ENCODE results near the gene PSMB8.

Gene PSMB8

DNA sequence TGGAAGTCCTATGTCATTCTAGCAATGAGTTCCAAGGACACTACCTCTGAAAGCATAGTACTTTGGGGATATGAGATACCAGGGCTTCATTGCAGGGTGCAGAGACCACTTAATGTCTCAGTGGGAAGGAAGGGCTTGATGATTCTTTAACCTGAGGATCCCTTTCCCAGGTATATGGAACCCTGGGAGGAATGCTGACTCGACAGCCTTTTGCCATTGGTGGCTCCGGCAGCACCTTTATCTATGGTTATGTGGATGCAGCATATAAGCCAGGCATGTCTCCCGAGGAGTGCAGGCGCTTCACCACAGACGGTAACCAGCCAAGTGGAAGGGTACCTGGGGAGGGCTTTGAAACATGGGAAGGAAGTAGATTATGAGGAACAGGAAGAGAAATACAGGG lies 14.3 kb upstream of the PSMB8 start:
- H3K4me3 ChIP-seq, result no peak overlapping the region

DNA sequence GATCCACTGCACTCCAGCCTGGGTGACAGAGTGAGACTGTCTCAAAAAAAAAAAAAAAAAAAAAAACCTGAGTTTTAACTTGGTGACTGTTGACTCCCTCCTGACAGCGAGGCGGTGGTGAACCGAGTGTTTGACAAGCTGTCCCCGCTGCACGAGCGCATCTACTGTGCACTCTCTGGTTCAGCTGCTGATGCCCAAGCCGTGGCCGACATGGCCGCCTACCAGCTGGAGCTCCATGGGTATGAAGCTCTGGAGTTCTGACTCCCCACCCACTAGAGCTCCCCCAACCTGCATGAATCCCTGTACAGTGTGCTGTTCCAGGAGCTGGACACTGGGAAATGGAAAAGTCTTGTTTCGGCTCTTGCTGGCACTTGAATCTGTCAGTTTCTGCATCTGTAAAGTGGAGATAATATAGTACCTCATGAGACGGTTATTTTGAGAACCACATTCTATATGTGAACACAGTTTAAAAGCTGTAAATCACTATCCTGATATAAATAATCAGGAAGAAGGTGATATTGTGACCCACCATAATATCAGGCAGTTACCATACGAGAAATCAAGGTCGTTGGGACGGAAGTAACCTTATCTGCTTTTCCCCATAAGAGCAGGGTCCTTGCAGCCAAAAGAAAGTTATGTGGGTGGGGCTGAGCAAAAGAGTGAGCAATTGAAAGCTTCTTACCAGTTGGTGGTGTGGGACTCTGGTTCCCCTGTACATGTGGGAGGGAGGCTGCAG lies 13.5 kb upstream of the PSMB8 start:
- H3K27ac ChIP-seq, result no peak overlapping the region
- no peak overlapping the region for H3K4me3 ChIP-seq

More for the DNA sequence above, 14.3 kb upstream of the PSMB8 start:
- no peak overlapping the region for H3K27ac ChIP-seq

DNA sequence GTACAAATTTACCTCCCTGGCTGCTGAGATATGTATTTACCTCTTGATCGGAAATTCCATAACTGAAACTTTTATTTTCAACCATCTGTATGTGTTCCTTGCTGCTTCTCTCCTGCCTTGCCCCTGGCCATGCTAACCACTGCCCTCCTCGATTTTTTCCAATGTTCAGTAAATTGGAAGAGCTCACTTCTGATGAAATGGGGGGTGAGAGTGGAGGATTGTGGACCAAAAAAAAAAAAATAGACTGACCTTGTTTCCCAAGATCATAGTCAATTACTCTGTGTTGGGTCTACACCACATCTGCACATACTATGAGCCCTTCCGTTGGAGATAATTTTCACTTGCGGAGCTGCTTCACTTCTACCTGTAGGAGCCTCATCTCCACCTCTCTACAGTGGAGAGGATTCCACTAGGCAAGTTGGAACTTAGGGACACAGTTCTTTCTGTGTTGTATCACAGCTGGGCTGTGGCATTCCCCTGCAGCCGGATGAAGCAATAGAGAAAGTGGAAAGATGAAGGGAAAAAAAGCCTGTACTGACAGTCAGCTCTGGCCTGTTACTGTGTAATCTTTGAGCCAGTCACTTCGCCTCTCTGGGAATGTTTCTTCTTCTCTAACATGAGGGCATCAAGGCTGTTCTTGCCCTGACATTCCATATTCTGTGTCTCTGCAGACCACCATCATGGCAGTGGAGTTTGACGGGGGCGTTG lies 11.8 kb upstream of the PSMB8 start:
- H3K27ac ChIP-seq, result peak overlapping the region in 15 of 21 experiments; percentile 8 to 100 (median 98)
- H3K4me3 ChIP-seq, result peak overlapping the region in 5 of 7 experiments; percentile 81 to 95 (median 90)

DNA sequence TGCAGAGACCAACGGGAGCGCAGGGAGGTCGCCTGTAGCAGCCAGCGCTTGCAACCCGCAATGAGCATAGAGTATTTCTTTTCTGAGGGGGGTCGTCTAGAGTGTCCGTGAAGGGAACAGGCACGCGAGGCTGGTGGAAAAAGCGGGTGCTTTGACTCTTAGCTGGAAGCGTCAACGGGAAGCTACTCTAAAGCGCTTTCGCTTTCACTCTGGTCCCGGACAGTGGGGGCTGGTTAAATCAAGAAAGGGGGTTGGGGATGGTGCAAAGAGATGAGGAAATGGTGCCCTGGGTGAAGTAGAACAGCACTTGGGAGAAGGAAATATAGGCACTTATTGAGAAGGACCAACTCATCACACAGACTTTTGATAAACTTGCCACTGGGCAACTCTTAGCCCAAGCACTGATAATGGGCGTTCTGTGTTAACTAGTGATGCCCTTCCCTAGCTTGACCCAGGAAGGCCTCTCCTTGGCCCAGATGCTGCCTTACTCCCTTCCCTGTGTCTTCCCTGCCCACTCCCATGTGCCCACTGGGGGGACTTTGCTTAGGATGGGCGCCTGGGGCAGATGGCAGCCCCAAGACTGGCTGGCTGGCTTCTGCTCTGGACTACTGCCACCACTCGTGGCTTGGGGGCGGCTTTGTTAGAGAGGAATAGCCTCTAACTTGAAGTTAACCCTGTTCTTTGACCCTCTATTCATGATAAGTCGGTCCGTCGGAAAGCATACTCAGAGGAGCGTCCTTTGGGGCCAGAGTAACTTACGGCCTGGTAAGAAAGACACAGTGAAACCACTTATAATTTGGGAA lies 10.7 kb upstream of the PSMB8 start:
- Histone ChIP-seq H3K27ac (peak overlapping the region; percentile 87 to 100 (median 98)), H3K4me3 (peak overlapping the region; percentile 81 to 95 (median 90))

DNA sequence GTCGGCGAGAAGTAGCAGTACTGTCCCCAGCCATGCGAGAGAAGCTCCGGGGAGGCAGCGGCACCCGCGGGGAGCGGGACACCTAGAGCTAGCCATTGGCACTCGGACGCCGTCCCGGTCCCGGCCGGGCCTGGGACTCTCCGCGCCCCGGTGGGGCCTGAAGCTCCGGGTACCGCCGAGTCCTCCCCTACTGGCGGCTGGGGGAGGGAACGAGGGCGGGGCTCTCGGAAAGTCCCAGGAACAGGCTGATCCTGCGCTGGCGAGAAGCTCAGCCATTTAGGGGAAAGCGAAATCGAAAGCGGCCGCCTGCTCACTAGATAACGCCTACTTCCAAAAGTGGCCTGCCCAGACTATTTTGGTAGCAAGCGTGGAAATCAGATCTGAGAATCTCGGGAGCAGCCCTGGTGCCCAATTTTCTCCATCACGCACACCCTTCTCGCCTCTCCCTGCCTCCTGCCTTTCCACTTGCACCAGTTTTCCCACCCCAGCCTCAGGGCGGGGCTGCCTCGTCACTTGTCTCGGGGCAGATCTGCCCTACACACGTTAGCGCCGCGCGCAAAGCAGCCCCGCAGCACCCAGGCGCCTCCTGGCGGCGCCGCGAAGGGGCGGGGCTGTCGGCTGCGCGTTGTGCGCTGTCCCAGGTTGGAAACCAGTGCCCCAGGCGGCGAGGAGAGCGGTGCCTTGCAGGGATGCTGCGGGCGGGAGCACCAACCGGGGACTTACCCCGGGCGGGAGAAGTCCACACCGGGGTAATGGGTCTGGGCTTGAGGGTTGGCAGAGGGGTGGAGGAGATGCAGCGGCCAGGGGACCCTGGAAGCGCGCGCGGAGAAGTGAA lies 9.9 kb upstream of the PSMB8 start, which contains the start of the genes PSMB9 and TAP1:
Gene PSMB9, plus strand, starts transcription at position 652 of the 835 bp plus-strand sequence. Its CDS starts 38 bp downstream, at position 690.
Gene TAP1, minus strand, starts transcription at position 164 of the 835 bp plus-strand sequence. Its CDS starts 68 bp downstream, at position 96.
- Histone ChIP-seq H3K27ac (peak within 1 kb of the TSS; percentile 87 to 100 (median 98)), H3K4me3 (peak within 1 kb of the TSS; percentile 81 to 95 (median 90))

DNA sequence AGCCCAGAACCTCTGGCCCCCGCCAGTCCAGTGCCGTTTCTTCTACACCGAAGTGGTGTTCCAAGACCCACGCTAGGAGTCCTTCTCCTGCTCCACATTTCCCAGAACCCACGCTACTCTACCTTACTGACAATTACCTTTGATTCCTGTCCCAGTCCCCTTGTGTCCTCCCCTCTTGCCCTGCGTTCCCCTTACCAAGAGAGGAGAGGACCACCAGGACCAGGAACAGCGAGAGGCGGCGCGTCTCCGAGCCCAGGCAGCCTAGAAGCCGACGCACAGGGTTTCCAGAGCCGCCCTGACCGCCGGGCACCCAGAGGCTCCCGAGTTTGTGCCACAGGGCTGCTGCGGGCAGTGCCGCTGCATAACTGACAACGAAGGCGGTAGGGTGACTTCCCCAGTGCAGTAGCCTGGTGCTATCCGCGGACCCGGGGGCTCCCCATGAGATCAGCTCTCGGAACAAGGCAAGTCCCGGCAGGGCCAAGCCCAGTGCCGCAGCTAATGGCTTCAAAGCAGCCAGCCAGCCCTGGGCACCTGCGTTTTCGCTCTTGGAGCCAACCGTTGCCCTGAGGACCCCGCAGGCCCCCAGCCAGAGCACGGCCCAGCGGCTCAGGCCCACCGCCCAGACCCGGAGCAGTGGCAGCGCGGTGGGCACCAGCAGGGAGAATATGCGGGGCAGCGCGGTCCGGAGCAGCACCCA lies 9.1 kb upstream of the PSMB8 start:
- H3K4me3 ChIP-seq, result peak overlapping the region; percentile 81 to 95 (median 90)
- peak overlapping the region; percentile 87 to 100 (median 98) for H3K27ac ChIP-seq

DNA sequence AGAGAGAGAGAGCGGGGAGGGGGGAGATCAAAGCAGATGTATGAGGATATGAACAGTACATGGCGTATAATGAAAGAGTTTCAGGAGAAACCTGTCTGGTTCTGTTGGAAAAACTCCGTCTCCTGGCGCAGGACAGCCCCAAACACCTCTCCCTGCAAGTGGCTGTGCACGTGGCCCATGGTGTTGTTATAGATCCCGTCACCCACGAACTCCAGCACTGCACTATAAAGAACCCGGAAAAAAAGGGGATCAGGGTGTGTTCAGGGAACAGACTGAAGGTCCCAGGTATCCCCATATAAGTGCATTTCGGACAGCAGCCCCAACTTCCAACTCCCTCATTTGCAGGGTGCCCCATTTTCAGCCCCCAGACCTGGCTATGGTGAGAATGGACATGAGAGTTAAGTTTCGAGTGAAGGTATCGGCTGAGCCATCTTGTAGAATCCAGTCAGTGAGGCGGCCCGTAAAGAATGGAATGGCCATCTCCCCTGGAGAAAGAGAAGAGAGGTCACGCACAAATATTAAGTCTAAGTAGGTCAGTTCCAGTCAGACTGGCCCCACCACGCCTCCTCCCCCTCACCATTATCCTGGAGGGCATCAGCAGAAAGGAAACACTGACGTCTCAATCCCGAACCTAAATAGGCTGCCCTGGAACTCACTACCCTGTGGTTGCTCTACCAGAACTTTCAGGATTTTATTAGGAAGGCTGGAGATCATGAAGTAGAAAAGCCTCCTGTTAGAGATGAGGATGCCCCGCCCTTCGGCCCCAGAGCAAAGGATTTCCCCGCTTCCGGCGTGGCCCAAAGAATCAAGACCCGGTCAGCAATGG lies 8.4 kb upstream of the PSMB8 start:
- peak overlapping the region; percentile 81 to 95 (median 90) for H3K4me3 ChIP-seq
- H3K27ac ChIP-seq, result peak overlapping the region; percentile 87 to 100 (median 98)

DNA sequence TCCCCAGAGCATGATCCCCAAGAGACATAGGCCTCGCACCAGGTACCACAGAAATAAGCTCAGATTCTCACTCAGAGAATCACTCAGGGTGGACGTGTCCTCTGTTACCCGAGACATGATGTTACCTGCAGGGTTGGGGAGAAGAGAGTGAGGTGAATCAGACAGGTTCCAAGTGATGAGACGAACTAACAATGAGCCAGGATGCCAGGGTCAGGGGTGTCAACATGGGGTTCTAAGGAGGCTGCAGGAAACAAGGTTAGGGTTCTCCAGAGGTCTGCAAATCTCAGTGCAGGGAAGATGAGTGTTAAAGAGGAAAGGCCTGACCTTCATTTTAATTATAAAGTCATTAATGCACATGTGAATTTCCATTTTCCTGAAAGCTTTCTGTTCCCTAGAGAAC lies 7.2 kb upstream of the PSMB8 start:
- Histone ChIP-seq H3K27ac (peak overlapping the region in 7 of 21 experiments; percentile 15 to 100 (median 98)), H3K4me3 (peak overlapping the region in 2 of 7 experiments; percentile 81 to 83)

DNA sequence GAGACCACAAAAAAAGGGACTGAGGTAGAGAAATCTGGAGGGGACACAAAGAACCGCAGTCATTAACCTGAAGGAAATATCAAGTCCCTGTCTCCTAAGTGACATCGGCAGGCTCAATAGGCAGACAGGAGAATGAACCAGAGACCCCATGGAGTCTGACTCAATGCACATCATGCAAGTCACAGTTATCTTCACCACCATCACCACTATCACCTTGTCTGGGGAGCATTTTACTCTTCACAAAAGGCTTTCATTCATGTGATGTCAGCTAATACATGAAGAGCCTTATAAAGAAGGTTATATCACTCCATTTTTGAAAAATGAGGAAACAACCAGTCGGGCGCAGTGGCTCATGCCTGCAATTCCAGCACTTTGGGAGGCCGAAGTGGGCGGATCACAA lies 5.3 kb upstream of the PSMB8 start:
- H3K4me3 ChIP-seq, result no peak overlapping the region
- H3K27ac ChIP-seq, result no peak overlapping the region

DNA sequence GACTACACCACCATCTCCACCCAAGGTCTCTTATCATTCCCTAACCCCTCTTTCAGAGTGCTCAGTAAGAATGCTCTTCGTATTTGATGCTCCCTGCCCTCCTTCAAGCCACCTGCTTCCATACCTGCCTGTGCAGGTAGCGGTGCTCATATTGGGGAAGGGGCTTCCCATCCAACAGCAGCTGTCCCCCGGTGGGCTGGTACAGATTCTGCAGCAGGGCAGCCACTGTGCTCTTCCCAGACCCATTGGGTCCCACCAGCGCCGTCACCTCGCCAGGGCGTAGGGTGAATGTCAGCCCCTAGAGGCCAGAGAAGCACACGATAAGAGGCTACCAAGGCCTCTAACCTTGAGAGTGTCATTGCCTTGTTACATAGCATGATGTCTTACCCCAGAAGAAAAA lies 3.9 kb upstream of the PSMB8 start:
- Histone ChIP-seq H3K4me3 (no peak overlapping the region), H3K27ac (peak overlapping the region in 3 of 21 experiments; percentile 1 to 6 (median 6))

DNA sequence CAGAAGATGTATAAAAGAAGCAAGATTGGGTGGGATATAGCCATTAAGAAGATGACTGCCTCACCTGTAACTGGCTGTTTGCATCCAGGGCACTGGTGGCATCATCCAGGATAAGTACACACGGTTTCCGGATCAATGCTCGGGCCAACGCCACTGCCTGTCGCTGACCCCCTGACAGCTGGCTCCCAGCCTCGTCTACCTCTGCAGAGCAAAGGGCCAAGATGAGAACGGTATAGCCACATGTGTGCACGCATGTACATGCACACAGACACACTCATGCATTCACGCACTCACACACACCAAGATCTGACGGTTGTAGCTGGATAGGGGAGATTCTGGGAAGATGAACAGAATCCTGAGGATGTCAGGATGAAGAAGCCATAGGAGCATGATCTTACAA lies 3.2 kb upstream of the PSMB8 start:
- Histone ChIP-seq H3K27ac (peak overlapping the region in 4 of 21 experiments; percentile 5 to 100 (median 52)), H3K4me3 (no peak overlapping the region)

DNA sequence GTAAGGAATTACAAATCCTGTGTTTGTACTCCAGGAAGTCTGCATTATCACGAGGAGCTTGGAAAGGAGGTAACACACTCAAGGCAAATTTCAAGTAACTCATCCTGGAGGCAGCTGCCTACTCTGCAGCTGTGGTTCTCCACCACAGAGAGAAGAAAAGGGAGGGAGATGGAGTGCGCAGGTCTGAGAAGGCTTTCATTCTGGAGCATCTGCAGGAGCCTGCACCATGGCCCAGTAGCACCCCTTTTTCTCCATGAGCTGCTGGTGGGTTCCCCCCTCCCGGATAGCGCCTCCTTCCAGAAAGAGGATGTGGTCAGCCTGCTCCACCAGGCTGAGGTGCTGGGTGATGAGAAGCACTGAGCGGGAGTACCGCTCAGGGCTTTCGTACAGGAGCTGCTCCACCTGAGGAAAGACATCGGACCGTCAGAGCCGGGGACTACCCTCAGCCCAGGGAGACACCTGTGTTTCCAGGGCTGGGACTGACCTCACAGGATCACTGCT lies 1.6 kb upstream of the PSMB8 start:
- peak overlapping the region in 20 of 21 experiments; percentile 93 to 100 (median 98) for H3K27ac ChIP-seq
- peak overlapping the region; percentile 68 to 85 (median 80) for H3K4me3 ChIP-seq

DNA sequence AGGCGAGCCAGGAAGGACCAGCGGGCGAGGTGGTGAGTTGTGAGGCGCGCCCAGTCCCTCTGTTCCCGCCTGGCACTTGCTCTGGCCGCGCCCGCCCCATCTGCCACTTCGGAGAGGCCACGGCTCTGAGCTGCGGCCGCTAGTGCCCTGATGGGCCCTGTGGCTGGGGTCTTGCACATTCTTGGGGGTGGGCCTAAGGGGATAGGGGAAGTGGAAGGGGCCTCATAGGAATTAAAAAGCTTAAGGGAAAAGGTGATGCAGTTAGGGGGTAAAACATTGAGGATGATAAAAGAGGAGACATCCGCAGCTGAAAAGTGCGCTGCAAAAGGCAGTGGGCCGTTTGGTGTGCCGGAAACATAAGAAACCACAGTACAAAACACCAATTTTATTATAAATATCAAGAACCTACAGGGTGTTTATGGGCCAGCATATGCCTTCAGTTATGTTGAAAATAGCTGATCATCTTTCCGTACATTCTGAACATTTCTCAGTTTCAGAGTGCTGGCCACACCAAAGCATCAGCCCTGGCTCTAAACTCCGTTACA lies 1.1 kb upstream of the PSMB8 start:
- H3K4me3 ChIP-seq, result peak overlapping the region; percentile 68 to 85 (median 80)
- peak overlapping the region; percentile 8 to 100 (median 97) for H3K27ac ChIP-seq

DNA sequence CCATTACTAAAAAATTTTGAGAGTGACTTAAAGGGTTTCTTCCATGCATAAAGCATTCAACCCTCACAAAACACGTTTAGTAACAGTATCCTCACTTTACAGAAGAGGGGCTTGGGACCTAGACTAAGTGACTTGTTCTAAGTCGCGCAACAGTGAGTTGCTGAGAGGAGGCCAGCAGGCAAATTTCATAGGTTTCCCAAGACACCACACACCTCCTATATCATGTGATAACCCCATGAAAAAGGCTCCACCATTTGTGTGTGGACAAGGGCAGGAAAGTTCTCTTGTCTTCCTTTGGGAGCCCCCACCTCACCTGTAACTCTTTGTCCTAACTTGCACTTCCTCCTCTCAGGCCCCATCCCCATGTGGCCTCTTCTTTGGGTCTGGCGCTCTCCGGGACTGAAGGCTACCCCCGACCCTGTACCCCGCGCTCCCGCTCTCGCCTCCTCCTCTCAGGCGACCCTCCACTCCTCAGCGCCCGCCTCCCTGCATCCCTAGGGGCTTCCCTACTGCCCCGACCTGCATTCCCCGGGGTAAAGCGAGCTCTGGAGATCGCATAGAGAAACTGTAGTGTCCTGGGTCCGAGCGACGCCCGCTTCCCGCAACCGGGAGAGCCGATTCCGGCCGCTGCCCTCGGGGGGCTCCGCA lies 392 bp downstream of the PSMB8 start:
- Histone ChIP-seq H3K4me3 (peak overlapping the region; percentile 68 to 85 (median 80)), H3K27ac (peak overlapping the region; percentile 93 to 100 (median 97))

DNA sequence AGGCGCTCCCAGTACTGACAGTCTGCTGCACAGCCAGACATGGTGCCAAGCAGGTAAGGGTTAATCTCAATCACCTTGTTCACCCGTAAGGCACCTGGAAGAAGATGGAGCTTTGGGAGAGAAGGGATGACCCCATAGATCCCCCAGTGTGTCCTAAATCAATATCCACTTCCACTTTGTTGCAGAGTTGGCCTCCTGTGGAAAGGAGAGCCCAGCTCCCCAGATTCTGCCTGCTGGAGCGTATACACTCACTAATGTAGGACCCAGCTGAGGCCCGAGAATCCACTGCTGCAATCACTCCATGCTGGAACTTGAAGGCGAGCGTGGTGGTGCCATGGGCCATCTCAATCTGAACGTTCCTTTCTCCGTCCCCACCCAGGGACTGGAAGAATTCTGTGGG lies 1.2 kb downstream of the PSMB8 start:
- H3K27ac ChIP-seq, result peak overlapping the region in 19 of 21 experiments; percentile 9 to 100 (median 98)

DNA sequence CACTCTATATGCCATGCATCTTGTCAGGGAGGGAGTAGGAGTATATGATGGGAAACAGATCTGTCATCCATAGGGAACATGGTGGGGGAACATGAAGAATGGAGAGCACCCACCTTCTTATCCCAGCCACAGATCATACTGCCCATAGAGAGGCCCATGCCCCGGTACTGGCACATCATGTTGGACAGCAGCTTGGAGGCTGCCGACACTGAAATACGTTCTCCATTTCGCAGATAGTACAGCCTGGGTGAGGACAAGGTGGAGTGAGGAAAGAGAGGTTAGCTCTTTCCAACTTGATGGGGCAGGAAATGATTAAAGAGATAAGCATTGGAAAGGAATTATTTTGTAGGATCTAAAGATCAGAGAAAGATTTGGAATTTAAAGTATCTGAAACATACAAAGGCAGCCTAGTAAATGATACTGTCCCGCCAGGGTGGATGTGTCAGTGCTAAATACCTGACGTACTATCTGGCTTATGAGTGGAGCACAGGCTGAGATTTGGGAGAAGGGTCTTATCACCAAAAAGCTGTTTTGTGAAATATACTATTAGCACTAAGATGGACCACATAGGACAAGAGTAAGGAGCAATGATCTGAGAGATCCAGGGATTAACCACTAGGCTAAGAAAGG lies 1.7 kb downstream of the PSMB8 start:
- peak overlapping the region in 11 of 21 experiments; percentile 9 to 100 (median 98) for H3K27ac ChIP-seq
- peak overlapping the region in 4 of 7 experiments; percentile 80 to 85 (median 82) for H3K4me3 ChIP-seq

More for the DNA sequence above, 1.2 kb downstream of the PSMB8 start:
- peak overlapping the region in 6 of 7 experiments; percentile 68 to 85 (median 80) for H3K4me3 ChIP-seq
